K562 (cell line): ENCODE measurements around the gene TBC1D17. TPM values are rescaled to one million over a fixed set of nuclear protein-coding genes. Genes with fewer than 3 reads are reported as not detected.

Experiments used
- ATAC-seq: fragments of 200-7000 bp; cut with Tn5 transposase; 3 replicates; pipeline ENCODE4 v1.9.1; 2020; ENCODE audit warnings: moderate library complexity
- BruUV-seq: library from RNA; stranded (reverse); fragments of 400-500 nt; replicated peaks from 2 replicates; lab custom pipeline; 2021; lab: Mats Ljungman, UMichigan
- CTCF ChIA-PET: fragments of 300-600 bp; formaldehyde crosslinking; extraction: SDS; loops from one replicate; lab custom pipeline; 2021; ENCODE audit warnings: low intra/inter-chr PET ratio; lab: Yijun Ruan, JAX
- POLR2A ChIA-PET: fragments of 300-600, 350-650 bp; sonication (Branson Sonifier 250); formaldehyde crosslinking; extraction: SDS; loops from one replicate; lab custom pipeline; 2021; ENCODE audit warnings: antibody characterized with exemption, inconsistent platforms; lab: Yijun Ruan, JAX
- DNase-seq, 4 experiments: peaks; one replicate each; pipeline versions ENCODE4 v3.0.0 to v3.0.0-alpha.2; 2011 to 2018; ENCODE audit warnings: low spot score in 3 of 4, mixed read lengths in 3 of 4; ENCODE audit errors: extremely low read depth in 1 of 4
- FAIRE-seq: peaks from 2 replicates; lab custom pipeline; 2011; peaks lifted over from hg19 to GRCh38; lab: Jason Lieb, UNC
- H2AFZ ChIP-seq: 2 replicates; pipeline ENCODE4 v1.6.0; 2011; ENCODE audit warnings: low read depth, low read length, control low read depth, inconsistent platforms
- H3K27ac ChIP-seq: fragments of 200-600 bp; 3 replicates; pipeline ENCODE4 v1.8.0; 2011; ENCODE audit warnings: low read depth, mild to moderate bottlenecking, control low read depth, inconsistent platforms, low read length, moderate library complexity, mixed read lengths; ENCODE audit errors: extremely low read depth
- H3K27me3 ChIP-seq, 2 experiments: fragments of 300-600 bp in 1 of 2; 2 replicates in 1 of 2; 3 replicates in 1 of 2; pipeline versions ENCODE4 v1.6.0 to v1.8.0; 2011; ENCODE audit warnings: inconsistent platforms in 2 of 2, low read length in 2 of 2, mild to moderate bottlenecking in 1 of 2, mixed read lengths in 1 of 2, moderate library complexity in 1 of 2; ENCODE audit not compliant: control insufficient read depth in 2 of 2, insufficient read depth in 2 of 2
- H3K36me3 ChIP-seq: fragments of 300-600 bp; 3 replicates; pipeline ENCODE4 v1.8.0; 2011; ENCODE audit warnings: mild to moderate bottlenecking, low read length, inconsistent platforms; ENCODE audit not compliant: control insufficient read depth, insufficient read depth
- H3K4me1 ChIP-seq, 2 experiments: fragments of 200-600 bp in 1 of 2; replicated peaks in 1 of 2; 2 replicates in 1 of 2; 3 replicates in 1 of 2; pipeline versions ENCODE4 v1.5.1 to v1.8.0; 2011; ENCODE audit warnings: inconsistent platforms in 2 of 2, low read length in 2 of 2, mild to moderate bottlenecking in 1 of 2, mixed read lengths in 1 of 2, moderate library complexity in 1 of 2; ENCODE audit not compliant: control insufficient read depth in 2 of 2, insufficient read depth in 2 of 2
- H3K4me2 ChIP-seq: 2 replicates; pipeline ENCODE4 v1.6.1; 2011; ENCODE audit warnings: low read length, control low read depth, inconsistent platforms, mixed read lengths; ENCODE audit not compliant: insufficient read depth
- H3K4me3 ChIP-seq: fragments of 200-600 bp; sonication (generic), shearing (Covaris generic); 2 replicates; pipeline ENCODE4 v1.5.1; 2016; ENCODE audit warnings: control low read depth, inconsistent platforms
- H3K79me2 ChIP-seq: fragments of 200-600 bp; 3 replicates; pipeline ENCODE4 v1.8.0; 2011; ENCODE audit warnings: low read length, inconsistent platforms; ENCODE audit not compliant: control insufficient read depth, insufficient read depth
- H3K9ac ChIP-seq, 2 experiments: 2 replicates each; pipeline versions ENCODE4 v1.6.0 to v1.6.1; 2011; ENCODE audit warnings: low read depth in 2 of 2, low read length in 2 of 2, control low read depth in 1 of 2, inconsistent platforms in 1 of 2, mild to moderate bottlenecking in 1 of 2, mixed read lengths in 1 of 2; ENCODE audit not compliant: insufficient read depth in 1 of 2
- H3K9me1 ChIP-seq: one replicate; pipeline ENCODE4 v1.6.0; 2011; ENCODE audit warnings: inconsistent platforms, mild to moderate bottlenecking, low read length, moderate library complexity; ENCODE audit not compliant: control insufficient read depth, insufficient read depth
- H3K9me3 ChIP-seq: replicated peaks from 2 replicates; pipeline ENCODE4 v1.5.1; 2011; ENCODE audit warnings: low read depth, low read length, inconsistent platforms; ENCODE audit not compliant: control insufficient read depth, insufficient read depth
- H4K20me1 ChIP-seq: replicated peaks from 2 replicates; pipeline ENCODE4 v1.6.1; 2011; ENCODE audit warnings: low read length, inconsistent platforms, mixed read lengths; ENCODE audit not compliant: control insufficient read depth, insufficient read depth
- DDX20 ChIP-seq: fragments of 450-650 bp; IDR thresholded peaks from 2 replicates; pipeline ENCODE4 v1.6.1; 2016; ENCODE audit warnings: missing genetic modification characterization, low read depth, mild to moderate bottlenecking, missing compliant biosample characterization, moderate library complexity
- FOXM1 ChIP-seq, 2 experiments: fragments of 450-650 bp in 1 of 2; sonication (generic) in 1 of 2; formaldehyde crosslinking in 1 of 2; IDR thresholded peaks; 2 replicates each; pipeline versions ENCODE4 v1.6.1 to v1.9.0; 2017 to 2022; ENCODE audit warnings: low read depth in 2 of 2, mild to moderate bottlenecking in 2 of 2, missing genetic modification reagents in 1 of 2, moderate library complexity in 1 of 2
- KDM5B ChIP-seq: fragments of 200-600 bp; sonication (generic); IDR thresholded peaks from 2 replicates; pipeline ENCODE4 v1.6.1; 2012; ENCODE audit warnings: low read depth, mild to moderate bottlenecking, moderate library complexity, low read length, control low read depth, inconsistent platforms; ENCODE audit not compliant: insufficient replicate concordance
- MAFK ChIP-seq: IDR thresholded peaks from 2 replicates; pipeline ENCODE4 v1.6.1; 2011; ENCODE audit warnings: low read length, improper control_type of control experiment
- NFIC ChIP-seq: fragments of 450-650 bp; IDR thresholded peaks from 2 replicates; pipeline ENCODE4 v1.6.1; 2017; ENCODE audit warnings: mild to moderate bottlenecking, inconsistent platforms
- RAD21 ChIP-seq, 2 experiments: fragments of 250-450 bp in 1 of 2; fragments of 450-650 bp in 1 of 2; sonication (Bioruptor Pico) in 1 of 2; formaldehyde crosslinking in 1 of 2; IDR thresholded peaks in 1 of 2; conservative IDR thresholded peaks in 1 of 2; 2 replicates each; pipeline versions ENCODE4 v1.4.0 to v1.8.0; 2020 to 2022; ENCODE audit warnings: mild to moderate bottlenecking in 2 of 2, moderate library complexity in 1 of 2
- STAT5A ChIP-seq: IDR thresholded peaks from 2 replicates; pipeline ENCODE4 v1.6.1; 2012; ENCODE audit warnings: low read length, inconsistent platforms, borderline replicate concordance
- ZNF121 ChIP-seq: sonication (generic); formaldehyde crosslinking; conservative IDR thresholded peaks from 2 replicates; pipeline ENCODE4 v1.8.0; 2022; ENCODE audit warnings: missing genetic modification reagents
- WGBS: fragments of 100-300 bp; shearing (Covaris generic); methylation state at CpG from one replicate; pipeline ENCODE4 v1.1.6; 2016; ENCODE audit warnings: low coverage, mixed read lengths; ENCODE audit not compliant: insufficient coverage; ENCODE audit errors: missing lambda C conversion rate; 5-methylcytosine and 5-hydroxymethylcytosine counted together
- in situ Hi-C: fragments of 300-500 bp; cut with MboI; formaldehyde crosslinking; loops from 4 replicates; pipeline ENCODE4 v1.15.0; 2018; ENCODE audit warnings: inconsistent platforms, mixed read lengths
- intact Hi-C: fragments of 100-400 bp; cut with micrococcal nuclease; formaldehyde crosslinking; loops from 2 replicates; pipeline ENCODE4 v1.14.2; 2022
- polyA plus RNA-seq, 8 experiments: library from polyadenylated mRNA; depleted of rRNA in 4 of 8; stranded (reverse) in 5 of 8; unstranded in 3 of 8; fragments of >200 nt; fragmentation: Nextera tagmentation in 2 of 8; fragmentation: Illumina TruSeq in 1 of 8; extraction: Ambion mirVana in 2 of 8; extraction: Trizol in 1 of 8; gene quantifications; 2 replicates each; pipeline versions ENCODE4 v1.2.1 to v1.2.3, GENCODE V29; 2011 to 2014; ENCODE audit warnings: inconsistent platforms in 1 of 8, missing spikeins in 1 of 8
- total RNA-seq, 7 experiments: library from RNA; depleted of rRNA in 6 of 7; stranded (reverse); fragments of >200 nt in 6 of 7; fragmentation: Illumina TruSeq in 2 of 7; extraction: Trizol in 2 of 7; gene quantifications; 2 replicates each; pipeline versions ENCODE4 v1.2.1 to v1.2.3, GENCODE V29; 2011 to 2021; ENCODE audit warnings: low replicate concordance in 1 of 7

The TBC1D17 gene
- total and polyA plus RNA-seq, 9 of the 15 experiments (the other 6 are each of a cell fraction or from before 2014, with no cell fraction given): 0.42 to 16.0 (median 3.8) TPM

DNA sequence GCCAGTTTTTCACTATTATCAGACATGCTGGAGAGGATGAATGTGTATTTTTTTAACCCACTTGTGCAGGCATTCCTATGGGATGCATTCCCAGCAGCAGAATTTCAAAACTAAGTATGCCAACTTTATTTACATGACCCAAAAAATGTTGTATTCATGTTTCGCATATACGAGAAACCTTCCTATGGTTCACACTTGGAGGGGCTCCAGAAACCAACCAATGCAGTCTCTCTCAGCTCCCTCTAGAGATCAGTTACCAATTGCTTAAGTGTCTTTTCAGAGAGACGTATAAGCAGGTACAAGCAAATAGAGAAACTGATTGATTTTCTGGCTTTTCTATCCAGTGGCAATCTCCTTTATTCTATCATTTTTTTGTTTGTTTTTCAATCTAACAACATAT, 32.1 kb upstream of the TBC1D17 start:
- DNase-seq: no peak
- POLR2A ChIA-PET: interaction anchor here (1.2 kb wide), 1 partner anchor 19 kb away, joined by 4 read pairs; no protein-coding TSS in a partner anchor
- no peak overlapping the region for H2AFZ ChIP-seq
- no TSS peak for BruUV-seq
- no peaks in the 10 kb centered on the region for H3K27me3 ChIP-seq
- H3K4me2 ChIP-seq: no peak overlapping the region
- intact Hi-C loops: loop anchor here (2.0 kb wide), 1 partner anchor 27 kb away; the partner anchor contains the start of gene MED25
- FAIRE-seq: no peak
- H3K9me3 ChIP-seq: 0 out of 2 replicates have a peak, but pooled peaks cover 6% of the 10 kb centered on the region
- H4K20me1 ChIP-seq: no peaks in the 10 kb centered on the region
- ATAC-seq: no peak
- CTCF ChIA-PET: no interaction called here
- in situ Hi-C loops: no loop called here
- H3K36me3 ChIP-seq: peaks cover 9% of the 10 kb centered on the region; the same call in 2 of the 3 replicates
- no peak overlapping the region for H3K27ac ChIP-seq
- peaks cover 3% of the 10 kb centered on the region for H3K9me1 ChIP-seq
- H3K79me2 ChIP-seq: peaks cover 18% of the 10 kb centered on the region
- TF ChIP-seq NFIC: 0 out of 2 replicates have a peak, but pooled peaks have one; percentile 15
- TF ChIP-seq RAD21 (CRISPR knock-in tag; conservative IDR thresholded peaks at IDR 0.05 in 1 of 2, IDR thresholded peaks at IDR 0.05 in 1 of 2): 0 out of 4 replicates have a peak, but pooled peaks of 1 of the 2 experiments have one; percentile 4
- no peak for TF ChIP-seq STAT5A
- no peak for TF ChIP-seq FOXM1 (IDR thresholded peaks at IDR 0.05; ENCODE audit: low read depth)
- TF ChIP-seq FOXM1 (CRISPR knock-in tag; IDR thresholded peaks at IDR 0.05; ENCODE audit: low read depth): no peak
- 52% methylated on average over 3 of the region's 3 CpGs for WGBS
- no peak overlapping the region for H3K9ac ChIP-seq
- H3K4me1 ChIP-seq: peaks cover 28 to 31% of the 10 kb centered on the region in 2 experiments
- H3K4me3 ChIP-seq: no peak overlapping the region

DNA sequence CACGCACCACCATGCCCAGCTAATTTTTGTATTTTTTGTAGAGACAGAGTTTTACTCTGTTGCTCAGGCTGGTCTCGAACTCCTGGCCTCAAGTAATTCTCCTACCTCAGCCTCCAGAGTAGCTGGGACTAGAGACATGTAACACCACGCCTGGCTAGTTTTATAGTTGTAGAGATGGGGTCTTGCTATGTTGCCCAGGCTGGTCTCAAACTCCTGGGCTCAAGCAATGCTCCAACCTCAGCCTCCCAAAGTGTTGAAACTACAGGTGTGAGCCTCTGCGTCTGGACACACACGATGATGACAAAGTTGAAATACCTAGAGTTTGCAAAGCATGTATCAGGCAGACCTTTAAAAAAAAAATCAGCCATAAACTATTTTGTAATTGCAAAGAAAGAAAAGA, 31.1 kb upstream of the TBC1D17 start:
- DNase-seq (no peak), ATAC-seq (no peak)
- 79% methylated on average over 5 of the region's 5 CpGs for WGBS
- Histone ChIP-seq H3K4me2 (no peak overlapping the region), H3K27ac (no peak overlapping the region), H3K4me1 (peaks cover 28 to 33% of the 10 kb centered on the region in 2 experiments), H3K9me1 (peaks cover 3% of the 10 kb centered on the region), H3K9me3 (0 out of 2 replicates have a peak, but pooled peaks cover 6% of the 10 kb centered on the region), H3K36me3 (peaks cover 3% of the 10 kb centered on the region; the same call in 1 of the 3 replicates)
- POLR2A ChIA-PET: interaction anchor here (0.6 to 0.9 kb wide), 2 partner anchors 31 to 404 kb away, joined by 3 to 4 read pairs; partner anchors contain the start of gene AKT1S1
- intact Hi-C loops: no loop called here
- no TSS peak for BruUV-seq
- peak; percentile 80 for TF ChIP-seq ZNF121 (CRISPR knock-in tag)
- no peak for TF ChIP-seq DDX20 (tag)
- no peak for TF ChIP-seq KDM5B
- TF ChIP-seq MAFK: no peak
- TF ChIP-seq, all 486 proteins: peak for 1
- Histone ChIP-seq H3K9ac (no peak overlapping the region), H3K4me3 (no peak overlapping the region), H3K79me2 (peaks cover 20% of the 10 kb centered on the region), H2AFZ (no peak overlapping the region), H4K20me1 (no peaks in the 10 kb centered on the region), H3K27me3 (no peaks in the 10 kb centered on the region)
- CTCF ChIA-PET: no interaction called here
- in situ Hi-C loops: no loop called here
- FAIRE-seq: no peak
